Ovary (tissue), 9 donors: ENCODE data around the gene NR2F6. TPM values are rescaled to one million over a fixed set of nuclear protein-coding genes. Genes with fewer than 3 reads are reported as not detected.
A peak's percentile ranks its signal among the peaks of the same experiment; 100 is the strongest.

Source experiments
- DNase-seq, 5 donors: peaks; one replicate each; pipeline ENCODE4 v3.0.0-alpha.2; 2019 to 2020
- H3K27ac ChIP-seq, 2 donors: fragments of 200-600 bp; one replicate each; pipeline versions ENCODE4 v1.5.1 to v1.8.0; 2019 to 2022
- H3K27me3 ChIP-seq: fragments of 200-600 bp; one replicate; pipeline ENCODE4 v1.8.0; 2022
- H3K36me3 ChIP-seq: fragments of 200-600 bp; sonication (generic); one replicate; pipeline ENCODE4 v1.5.1; 2019
- H3K4me1 ChIP-seq: one replicate; pipeline ENCODE4 v1.8.1; 2013; ENCODE audit warnings: mild to moderate bottlenecking, moderate library complexity; ENCODE audit not compliant: insufficient read depth
- H3K4me3 ChIP-seq: fragments of 200-600 bp; sonication (generic); one replicate; pipeline ENCODE4 v1.5.1; 2017
- H3K9me3 ChIP-seq, 2 donors: fragments of 200-600 bp in 1 of 2; sonication (generic) in 1 of 2; one replicate each; pipeline versions ENCODE4 v1.5.1 to v1.8.1; 2013 to 2019; ENCODE audit warnings: mild to moderate bottlenecking in 1 of 2, moderate library complexity in 1 of 2
- EP300 ChIP-seq: sonication (generic); formaldehyde crosslinking; IDR thresholded peaks from one replicate; pipeline ENCODE4 v1.6.1; 2017; ENCODE audit warnings: antibody characterized with exemption
- POLR2A ChIP-seq: fragments of 450-650 bp; IDR thresholded peaks from one replicate; pipeline ENCODE4 v1.6.1; 2017; ENCODE audit warnings: antibody characterized with exemption, mild to moderate bottlenecking, moderate library complexity
- WGBS, 3 donors: extraction: QIAGEN DNeasy Blood & Tissue Kit in 1 of 3; methylation state at CpG; one replicate each; pipeline versions ENCODE4 v1.1.5 to v1.1.7; 2013 to 2017; 5-methylcytosine and 5-hydroxymethylcytosine counted together
- intact Hi-C, 4 donors: fragments of 100-400 bp; cut with DNase I; formaldehyde crosslinking; loops; one replicate each; pipeline versions ENCODE4 v1.11.0 to v1.15.1; 2022 to 2023
- polyA plus RNA-seq, 2 donors: library from polyadenylated mRNA; stranded (reverse); fragments of 200-250 nt in 1 of 2; fragments of 350-450 nt in 1 of 2; fragmentation: Illumina TruSeq in 1 of 2; extraction: RNeasy Lipid Tissue Mini Kit (QIAGEN cat#74804) in 1 of 2; gene quantifications; one replicate each; pipeline ENCODE4 v1.2.3, GENCODE V29; 2013 to 2014
- total RNA-seq, 7 donors: library from RNA; depleted of rRNA in 2 of 7; stranded (reverse); fragments of >200 nt in 2 of 7; fragmentation: NEBNext Ultra II Directional in 3 of 7; extraction: Animal tissue kit (Norgen Biotek cat#: 25700) in 3 of 7; gene quantifications; one replicate each; pipeline versions ENCODE4 v1.1.0 to v1.2.4, GENCODE V29; 2016 to 2023
- TF ChIP-seq, protein P1 (sequence below), 3 donors: fragments of 450-650 bp in 2 of 3; fragments of 200-600 bp in 1 of 3; IDR thresholded peaks; one replicate each; pipeline versions ENCODE4 v1.5.1 to v1.8.0; 2016 to 2022; ENCODE audit warnings: antibody characterized with exemption in 3 of 3, mild to moderate bottlenecking in 1 of 3
- donor health status: DM: no; HTN: no; CAD: no; lungs with moderate emphysema.
- donor health status: DM: no; HTN: no; CAD: no.
- donor health status: Bipolar disorder and iron deficiency.
- donor health status: DM: yes; HTN: yes; CAD: no.
- donor health status: DM: no; HTN: no; CAD: no.
- donor health status: DM: yes; HTN: yes; CAD: no.

The NR2F6 gene
- total and polyA plus RNA-seq, 9 donors: 3.7 to 46.4 (median 28.4) TPM

DNA sequence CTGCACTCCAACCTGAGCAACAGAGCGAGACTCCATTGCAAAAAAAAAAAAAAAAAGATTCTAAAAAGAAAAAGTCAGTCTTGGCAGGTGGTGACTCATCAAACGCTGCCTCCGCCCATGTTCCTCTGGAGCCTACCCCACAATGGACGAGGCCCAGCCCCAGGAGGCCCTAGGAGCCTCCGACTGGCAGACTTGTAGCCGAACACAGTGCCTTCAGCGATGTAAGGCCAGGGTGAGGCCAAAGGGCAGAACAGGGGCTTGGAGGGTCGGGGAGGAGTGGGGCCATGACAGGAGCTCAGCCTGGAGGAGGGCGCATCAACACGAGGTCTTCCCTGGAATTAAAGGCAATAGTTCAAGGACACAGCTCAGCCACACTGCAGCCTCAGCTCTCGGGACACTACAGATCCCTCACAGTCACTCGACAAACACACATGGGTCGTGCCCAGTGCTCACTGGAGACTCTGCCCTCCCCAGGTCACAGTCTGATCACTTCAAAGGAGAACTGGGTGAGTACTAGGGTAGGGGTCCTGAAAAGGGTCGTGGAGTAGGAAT is 25.4 kb downstream of the NR2F6 start:
- Histone ChIP-seq H3K27ac (no peak overlapping the region), H3K4me1 (peaks cover 9% of the 10 kb centered on the region), H3K27me3 (no peaks in the 10 kb centered on the region), H3K9me3 (no peaks in the 10 kb centered on the region), H3K4me3 (no peak overlapping the region), H3K36me3 (no peaks in the 10 kb centered on the region)
- intact Hi-C loops: no loop called here
- 8 to 18% (median 10%) methylated on average over 14 of the region's 14 CpGs for WGBS, 3 donors
- peak; percentile 32 to 69 (median 59) for DNase-seq
- TF ChIP-seq POLR2A (no peak), EP300 (no peak)
- TF ChIP-seq, protein P1, sequence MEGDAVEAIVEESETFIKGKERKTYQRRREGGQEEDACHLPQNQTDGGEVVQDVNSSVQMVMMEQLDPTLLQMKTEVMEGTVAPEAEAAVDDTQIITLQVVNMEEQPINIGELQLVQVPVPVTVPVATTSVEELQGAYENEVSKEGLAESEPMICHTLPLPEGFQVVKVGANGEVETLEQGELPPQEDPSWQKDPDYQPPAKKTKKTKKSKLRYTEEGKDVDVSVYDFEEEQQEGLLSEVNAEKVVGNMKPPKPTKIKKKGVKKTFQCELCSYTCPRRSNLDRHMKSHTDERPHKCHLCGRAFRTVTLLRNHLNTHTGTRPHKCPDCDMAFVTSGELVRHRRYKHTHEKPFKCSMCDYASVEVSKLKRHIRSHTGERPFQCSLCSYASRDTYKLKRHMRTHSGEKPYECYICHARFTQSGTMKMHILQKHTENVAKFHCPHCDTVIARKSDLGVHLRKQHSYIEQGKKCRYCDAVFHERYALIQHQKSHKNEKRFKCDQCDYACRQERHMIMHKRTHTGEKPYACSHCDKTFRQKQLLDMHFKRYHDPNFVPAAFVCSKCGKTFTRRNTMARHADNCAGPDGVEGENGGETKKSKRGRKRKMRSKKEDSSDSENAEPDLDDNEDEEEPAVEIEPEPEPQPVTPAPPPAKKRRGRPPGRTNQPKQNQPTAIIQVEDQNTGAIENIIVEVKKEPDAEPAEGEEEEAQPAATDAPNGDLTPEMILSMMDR (IDR thresholded peaks at IDR 0.05): no peak

DNA sequence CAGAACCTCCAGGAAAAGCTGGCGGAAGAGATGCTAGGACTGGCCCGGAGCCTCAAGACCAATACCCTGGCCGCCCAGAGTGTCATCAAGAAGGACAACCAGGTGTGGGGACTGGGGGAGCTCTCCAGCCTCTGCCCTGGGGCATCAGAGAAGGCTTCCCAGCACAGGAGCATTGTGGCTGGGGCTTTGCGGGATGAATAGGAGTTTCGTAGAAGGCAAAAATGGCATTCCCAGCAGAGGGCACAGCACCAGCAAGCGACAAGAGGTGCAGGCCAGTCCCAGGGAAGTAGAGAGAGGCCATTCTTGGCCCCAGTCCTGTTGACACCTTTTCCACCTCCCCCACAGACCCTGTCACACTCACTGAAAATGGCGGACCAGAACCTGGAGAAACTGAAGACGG is 26.4 kb downstream of the NR2F6 start:
- no peaks in the 10 kb centered on the region for H3K9me3 ChIP-seq
- 96 to 97% (median 96%) methylated on average over 8 of the region's 8 CpGs for WGBS, 3 donors
- no peaks in the 10 kb centered on the region for H3K27me3 ChIP-seq
- no peaks in the 10 kb centered on the region for H3K36me3 ChIP-seq
- TF ChIP-seq POLR2A: no peak
- DNase-seq: no peak
- intact Hi-C loops: no loop called here
- no peak overlapping the region for H3K27ac ChIP-seq
- no peak overlapping the region for H3K4me3 ChIP-seq
- peaks cover 11% of the 10 kb centered on the region for H3K4me1 ChIP-seq

DNA sequence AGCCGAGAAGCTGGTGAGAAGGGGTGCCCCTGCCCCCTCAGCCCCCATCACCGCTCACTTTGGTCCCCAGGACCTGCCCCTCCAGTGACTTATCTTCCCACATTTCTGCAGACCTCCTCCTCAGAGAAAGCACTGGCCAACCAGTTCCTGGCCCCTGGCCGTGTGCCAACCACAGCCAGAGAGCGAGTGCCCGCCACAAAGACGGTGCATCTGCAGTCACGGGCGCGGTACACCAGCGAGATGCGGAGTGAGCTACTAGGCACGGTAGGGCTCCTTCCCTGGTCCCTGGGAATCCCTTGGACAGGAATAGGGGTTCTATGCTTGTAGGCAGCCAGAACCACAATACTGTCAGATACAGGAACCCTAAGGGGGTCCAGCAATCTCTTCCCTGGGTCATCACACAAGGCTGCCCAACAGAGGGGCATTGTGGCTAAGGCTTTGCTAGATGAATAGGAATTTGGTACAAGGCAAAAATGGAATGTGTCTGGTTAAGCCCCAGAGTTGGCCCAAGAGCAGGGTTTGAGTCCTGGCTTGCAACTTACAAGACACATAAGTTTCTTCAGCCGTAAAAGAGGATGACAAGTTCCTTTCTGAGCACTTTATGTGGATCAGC is 29.6 kb downstream of the NR2F6 start:
- TF ChIP-seq, protein P1 (IDR thresholded peaks at IDR 0.05): no peak
- TF ChIP-seq EP300: no peak
- no peak for TF ChIP-seq POLR2A
- 71 to 83% (median 76%) methylated on average over 12 to 13 of the region's 13 CpGs for WGBS, 3 donors
- H3K27ac ChIP-seq: no peak overlapping the region
- intact Hi-C loops: no loop called here
- H3K4me3 ChIP-seq: peak overlapping the region; percentile 66
- H3K36me3 ChIP-seq: no peaks in the 10 kb centered on the region
- H3K27me3 ChIP-seq: no peaks in the 10 kb centered on the region
- peaks cover 11% of the 10 kb centered on the region for H3K4me1 ChIP-seq
- peak in 4 of 5 donors; percentile 46 to 68 (median 65) for DNase-seq
- no peaks in the 10 kb centered on the region for H3K9me3 ChIP-seq

DNA sequence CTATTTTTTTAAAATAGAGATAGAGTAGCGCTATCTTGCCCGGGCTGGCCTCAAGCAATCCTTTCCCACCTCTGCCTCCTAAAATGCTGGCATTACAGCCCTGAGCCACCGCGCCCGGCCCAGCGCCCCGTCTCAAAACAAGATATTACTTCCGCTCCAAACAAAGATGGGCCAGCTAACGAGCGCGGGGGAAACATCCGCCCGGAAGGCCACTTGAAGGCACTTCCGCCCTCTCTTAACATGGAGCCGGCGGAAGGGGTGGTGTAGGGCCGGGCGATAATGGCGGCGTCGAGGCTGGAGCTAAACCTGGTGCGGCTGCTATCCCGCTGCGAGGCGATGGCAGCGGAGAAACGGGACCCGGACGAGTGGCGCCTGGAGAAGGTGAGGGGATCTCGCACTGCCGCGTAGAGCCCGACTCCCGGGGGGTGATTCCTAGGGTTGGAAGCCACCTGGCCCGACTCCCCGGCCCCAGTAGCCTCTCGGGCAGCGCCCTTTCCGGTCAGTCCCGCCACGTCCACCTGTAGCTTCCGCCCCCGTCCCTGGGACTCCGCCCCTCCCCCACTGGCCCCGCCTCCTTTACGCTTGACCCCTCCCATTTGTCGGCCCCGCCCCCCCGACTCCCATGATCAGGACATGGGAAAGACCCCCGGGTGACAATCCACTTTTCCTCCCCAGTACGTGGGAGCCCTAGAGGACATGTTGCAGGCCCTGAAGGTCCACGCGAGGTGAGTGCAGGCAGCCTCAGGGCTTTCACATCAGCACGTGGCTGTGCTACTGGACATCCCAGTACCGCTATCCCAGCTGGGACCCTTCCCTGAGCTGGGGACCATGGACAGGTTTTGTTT is 30.4 kb downstream of the NR2F6 start, which contains the start of gene USE1:
USE1 (plus strand) TSS at position 231 of the 845 bp plus-strand sequence; CDS start at position 280, 49 bp downstream.
- Histone ChIP-seq H3K27ac (peak within 1 kb of the TSS; percentile 30 to 92), H3K4me3 (peak within 1 kb of the TSS; percentile 66), H3K36me3 (no peaks in the 10 kb centered on the region), H3K27me3 (no peaks in the 10 kb centered on the region), H3K9me3 (no peaks in the 10 kb centered on the region), H3K4me1 (peaks cover 9% of the 10 kb centered on the region)
- intact Hi-C loops: no loop called here
- TF ChIP-seq, protein P1 (IDR thresholded peaks at IDR 0.05): no peak
- peak; percentile 45 for TF ChIP-seq POLR2A
- peak; percentile 88 to 94 (median 92) for DNase-seq
- 1 to 2% (median 1%) methylated on average over 56 of the region's 56 CpGs for WGBS, 3 donors
